Limb (tissue), 2 donors: Measurements from ENCODE around the gene FIBP.
A peak's percentile ranks its signal among the peaks of the same experiment; 100 is the strongest.

Source experiments
- DNase-seq, 2 donors: peaks; one replicate each; pipeline ENCODE4 v3.0.0-alpha.2; 2016; ENCODE audit errors: extremely low spot score in 2 of 2

Gene FIBP

DNA sequence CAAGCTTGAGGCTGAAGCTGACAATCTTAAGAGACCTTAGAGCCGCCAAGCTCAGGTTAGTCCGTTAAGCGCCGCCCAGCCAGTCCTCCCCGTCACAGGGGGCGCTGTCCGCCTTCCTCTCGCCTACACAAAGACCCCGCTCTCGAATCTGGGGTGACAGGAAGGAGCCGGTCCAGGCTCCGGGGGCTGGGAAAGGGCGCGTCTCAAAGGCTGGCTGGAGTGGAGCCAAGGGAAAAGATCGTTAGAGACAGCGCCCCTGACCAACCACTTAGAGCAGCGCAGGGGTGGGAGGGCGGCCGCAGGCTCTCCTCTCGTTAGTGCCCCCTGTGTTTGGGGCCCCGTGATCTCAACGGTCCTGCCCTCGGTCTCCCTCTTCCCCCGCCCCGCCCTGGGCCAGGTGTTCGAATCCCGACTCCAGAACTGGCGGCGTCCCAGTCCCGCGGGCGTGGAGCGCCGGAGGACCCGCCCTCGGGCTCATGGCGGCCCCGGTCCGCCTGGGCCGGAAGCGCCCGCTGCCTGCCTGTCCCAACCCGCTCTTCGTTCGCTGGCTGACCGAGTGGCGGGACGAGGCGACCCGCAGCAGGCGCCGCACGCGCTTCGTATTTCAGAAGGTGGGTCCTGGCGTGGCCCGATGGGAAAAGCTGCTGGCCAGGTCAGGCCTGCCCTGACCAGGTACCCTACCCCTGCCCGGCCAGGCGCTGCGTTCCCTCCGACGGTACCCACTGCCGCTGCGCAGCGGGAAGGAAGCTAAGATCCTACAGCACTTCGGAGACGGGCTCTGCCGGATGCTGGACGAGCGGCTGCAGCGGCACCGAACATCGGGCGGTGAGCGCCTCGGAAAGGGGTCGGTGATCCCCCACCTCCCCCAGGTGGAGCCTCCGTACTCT, 27.8 kb downstream of the FIBP start, which contains the start of gene MUS81:
Gene MUS81 (plus strand): TSS at position 156 of the 887 bp plus-strand sequence. CDS start 321 bp downstream, at position 477.
- peak; percentile 96 to 99 for DNase-seq

DNA sequence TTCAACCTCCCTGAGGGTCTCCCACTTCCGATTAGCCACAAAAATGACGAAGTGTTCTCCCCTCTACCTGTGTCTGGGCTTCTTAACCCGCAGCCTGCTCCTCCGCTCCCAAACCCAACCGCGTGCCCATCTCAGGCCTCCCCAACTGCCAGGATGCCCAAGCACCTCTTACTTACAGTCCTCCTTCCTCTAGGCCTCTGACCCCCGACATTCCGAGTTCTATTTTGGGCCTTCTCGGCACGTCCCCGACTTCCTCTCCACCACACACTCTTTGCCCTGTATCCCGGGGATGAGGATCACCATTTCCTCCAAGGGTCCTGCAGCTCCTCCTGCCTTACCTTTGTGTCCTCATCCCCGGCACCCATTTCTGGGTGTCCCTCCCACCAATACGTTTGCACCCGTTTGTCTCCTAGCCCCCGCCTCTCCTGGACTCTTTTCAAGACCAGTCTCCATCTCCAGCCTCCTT, 28.4 kb downstream of the FIBP start:
- peak in 1 of 2 donors; percentile 22 for DNase-seq

DNA sequence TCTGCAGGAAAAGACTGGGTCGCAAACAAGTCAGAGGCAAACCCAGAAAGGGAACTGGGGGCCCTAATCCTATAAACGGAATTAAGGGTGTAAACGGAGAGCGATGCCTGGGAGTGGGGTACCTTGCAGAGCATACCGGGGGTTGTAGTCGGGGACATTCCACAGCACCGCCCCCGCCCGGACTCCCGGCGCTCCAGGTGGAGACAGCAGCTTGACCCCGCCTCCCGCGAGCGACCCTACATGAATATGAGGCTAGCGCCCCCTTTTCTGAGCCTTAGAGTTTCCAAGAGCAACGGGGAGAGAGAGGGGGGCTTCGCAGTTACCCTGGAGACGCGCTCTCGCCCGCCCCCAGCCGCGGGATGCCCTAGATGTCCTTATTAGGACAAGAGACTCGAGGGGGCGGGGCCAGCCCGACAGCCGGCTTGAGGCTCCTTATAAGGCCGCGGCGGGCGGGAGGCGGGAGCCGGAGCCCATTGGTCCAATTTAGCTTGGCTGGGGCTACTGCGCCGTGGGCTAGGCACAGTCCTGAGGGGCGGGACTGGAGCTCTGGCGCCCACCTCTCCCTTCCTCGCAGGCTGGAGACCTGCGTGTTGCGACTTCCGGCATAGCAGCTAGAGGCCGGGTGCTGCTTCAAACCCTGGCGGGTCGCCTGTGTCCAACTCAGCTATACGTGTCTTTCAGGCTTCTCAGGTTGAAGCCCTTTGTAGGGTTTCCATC, 29.0 kb downstream of the FIBP start:
- peak; percentile 98 to 99 for DNase-seq

DNA sequence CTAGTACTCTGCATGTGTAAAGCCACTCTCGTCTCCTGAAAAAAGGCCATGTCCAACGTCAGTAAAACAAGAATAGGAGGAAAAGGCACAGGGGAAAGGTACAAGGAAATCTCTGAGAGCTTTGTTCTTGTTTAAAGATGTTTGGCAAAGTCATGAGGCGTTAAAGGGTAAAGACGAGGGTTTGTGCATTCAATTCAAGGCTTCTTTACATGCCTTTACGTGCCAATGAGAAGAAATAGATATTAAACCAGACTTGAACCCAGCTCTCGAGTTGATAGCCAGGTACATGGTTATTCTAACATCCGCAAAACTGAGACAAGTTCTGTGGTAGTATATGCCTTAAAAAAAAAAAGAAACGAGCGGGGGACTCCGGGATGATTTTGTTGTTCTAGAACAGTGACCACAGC, 29.6 kb downstream of the FIBP start:
- peak in 1 of 2 donors; percentile 23 for DNase-seq

DNA sequence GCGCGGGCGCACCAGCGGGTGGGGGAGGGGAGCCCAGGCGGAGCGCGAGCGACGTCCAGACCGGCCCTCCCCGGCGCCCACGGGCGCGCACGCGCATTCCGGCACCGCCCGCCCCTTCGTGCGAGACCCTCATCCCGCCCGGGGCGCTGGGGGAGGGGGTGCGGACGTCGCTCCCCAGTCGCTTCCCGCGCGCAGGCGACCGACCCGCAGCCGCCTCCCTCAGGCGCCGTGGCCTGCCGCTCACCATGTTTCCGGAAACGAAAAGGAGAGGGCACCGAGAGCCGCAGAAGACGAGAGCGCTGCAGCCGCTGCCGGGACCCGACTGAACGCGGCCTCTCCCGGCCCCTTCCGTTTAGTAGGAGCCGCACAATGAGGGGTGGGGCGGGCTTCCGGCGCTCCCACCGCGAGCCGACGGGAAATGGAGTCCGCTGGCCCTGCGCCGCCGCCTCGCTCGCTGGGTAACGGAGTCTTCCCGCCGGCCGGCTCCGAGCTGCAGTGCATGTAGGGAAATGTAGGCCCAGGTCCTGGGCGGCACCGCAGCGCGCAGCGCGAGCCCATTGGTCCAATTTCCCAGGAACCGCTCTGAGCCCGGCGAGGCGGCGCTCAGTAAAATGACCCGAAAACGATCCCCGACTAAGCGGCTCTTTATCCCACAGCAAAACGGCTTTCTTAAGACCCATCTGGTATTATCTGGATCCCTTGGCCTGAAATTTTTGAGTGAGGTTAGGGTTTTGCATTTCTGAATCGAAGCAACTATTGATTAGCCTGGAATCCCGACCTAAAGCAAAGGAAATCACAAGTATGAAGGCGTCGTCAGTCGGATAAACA, 30.2 kb downstream of the FIBP start, which contains the start of gene CFL1:
Gene CFL1 (minus strand): TSS at position 328 of the 828 bp plus-strand sequence. CDS start 81 bp downstream, at position 247.
- DNase-seq: peak; percentile 99

DNA sequence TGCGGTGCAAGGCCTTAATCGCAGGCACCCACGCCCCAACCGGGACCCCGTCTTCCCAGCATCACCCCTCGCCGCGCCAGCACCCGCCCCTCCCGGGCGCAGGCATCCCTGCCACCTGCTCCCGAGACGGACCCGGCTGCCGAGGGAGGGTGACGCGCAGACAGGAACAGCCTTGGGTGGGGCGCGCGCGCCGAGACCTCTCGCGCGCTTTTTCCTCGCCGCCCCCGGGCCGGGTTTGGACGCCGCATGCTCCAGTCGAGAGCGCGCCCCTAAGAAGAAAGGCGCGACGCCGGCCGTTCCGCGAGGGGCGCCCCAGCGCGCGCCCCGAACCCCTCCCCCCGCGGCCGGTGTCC, 30.8 kb downstream of the FIBP start:
- DNase-seq: no peak

DNA sequence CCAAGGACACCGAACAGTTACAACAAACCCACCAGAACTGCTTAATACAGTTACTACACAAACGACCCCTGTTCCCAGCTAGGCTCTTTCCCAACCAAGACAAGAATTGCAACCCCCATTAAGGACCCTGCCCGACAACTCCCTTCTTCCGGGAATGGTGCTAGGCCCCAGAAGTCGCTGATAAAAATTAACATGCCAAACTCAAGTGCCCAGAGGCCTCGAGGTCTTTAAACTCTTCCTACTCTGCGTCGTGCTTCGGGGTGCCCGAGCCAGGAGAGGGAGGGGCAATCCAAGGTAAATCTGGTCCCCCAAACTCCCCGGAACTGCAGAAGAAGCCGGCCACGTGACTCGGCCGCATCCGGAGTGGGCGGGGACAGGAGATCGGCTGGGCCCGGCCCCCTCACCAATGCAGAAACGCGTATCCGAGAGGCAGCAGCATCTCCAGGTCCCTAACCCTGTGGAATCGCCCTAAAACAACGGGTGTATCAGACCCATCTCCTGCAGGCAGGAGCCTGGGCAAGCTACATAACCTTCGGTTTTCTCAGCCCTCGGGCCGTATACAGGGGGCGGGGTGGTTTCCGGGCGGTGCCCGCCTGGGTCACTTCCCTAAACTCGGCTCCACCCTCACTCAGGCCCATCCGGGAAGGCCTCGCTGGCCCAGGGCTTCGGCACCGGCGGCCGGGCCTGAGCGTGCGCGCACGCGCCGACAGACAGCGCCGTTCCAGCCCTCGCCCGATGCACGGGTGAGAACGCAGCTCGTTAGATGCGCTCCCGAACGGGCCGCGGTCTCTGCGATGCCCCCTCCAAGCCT, 31.4 kb downstream of the FIBP start:
- peak; percentile 63 to 80 for DNase-seq

DNA sequence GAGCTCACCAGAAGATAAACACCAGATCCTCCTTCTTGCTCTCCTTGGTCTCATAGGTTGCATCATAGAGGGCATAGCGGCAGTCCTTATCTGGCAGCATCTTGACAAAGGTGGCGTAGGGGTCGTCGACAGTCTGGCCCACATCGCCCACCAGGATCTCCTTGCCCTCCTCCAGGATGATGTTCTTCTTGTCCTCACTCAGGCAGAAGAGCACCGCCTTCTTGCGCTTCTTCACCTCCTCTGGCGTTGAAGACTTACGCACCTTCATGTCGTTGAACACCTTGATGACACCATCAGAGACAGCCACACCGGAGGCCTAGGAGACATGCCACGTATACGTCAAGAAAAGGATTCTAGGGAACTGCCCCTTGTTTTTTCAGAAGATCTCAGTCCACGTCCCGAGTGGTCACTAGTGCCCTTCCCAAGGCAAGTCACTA, 32.3 kb downstream of the FIBP start:
- DNase-seq: no peak

DNA sequence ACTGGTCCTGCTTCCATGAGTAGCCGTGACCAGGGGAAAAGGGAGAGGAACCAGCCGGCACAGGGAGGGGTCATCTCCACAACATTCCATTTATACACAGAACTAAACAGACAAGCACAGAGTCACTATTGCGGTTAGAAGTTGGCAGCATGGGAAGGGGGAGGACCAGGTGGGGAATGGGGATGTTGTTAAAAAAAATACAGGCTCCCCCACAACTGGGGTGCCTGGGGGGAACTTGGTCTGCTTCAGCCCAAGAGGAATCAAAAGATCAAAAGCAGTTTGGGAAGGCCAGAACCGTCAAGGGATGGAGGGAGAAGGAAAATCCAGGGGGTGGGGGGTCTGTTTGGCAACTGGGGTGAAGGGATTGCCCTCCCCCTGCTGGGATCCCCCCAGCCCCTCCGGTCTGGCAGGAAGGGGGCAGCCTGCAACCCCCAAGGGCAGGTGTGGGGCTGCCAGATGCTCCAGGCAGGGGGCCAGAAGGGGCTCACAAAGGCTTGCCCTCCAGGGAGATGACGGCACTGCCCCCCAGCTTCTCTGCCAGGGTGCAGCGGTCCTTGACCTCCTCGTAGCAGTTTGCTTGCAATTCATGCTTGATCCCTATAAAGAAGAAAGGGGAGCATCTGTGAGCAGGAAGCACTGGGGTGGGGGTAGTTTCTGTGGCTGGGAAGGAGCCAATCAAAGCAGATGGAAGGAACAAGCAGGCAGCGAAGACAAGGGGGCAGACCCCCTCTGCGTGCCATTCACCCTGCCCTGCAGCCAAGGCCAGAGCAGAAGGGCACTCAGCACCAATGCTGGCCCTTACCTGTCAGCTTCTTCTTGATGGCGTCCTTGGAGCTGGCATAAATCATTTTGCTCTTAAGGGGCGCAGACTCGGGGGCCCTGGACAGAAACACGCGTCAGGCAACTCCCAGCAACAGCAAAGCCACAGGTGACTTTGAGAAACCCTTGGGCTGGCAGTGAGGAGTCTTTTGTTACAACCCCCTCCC, 33.1 kb downstream of the FIBP start:
- DNase-seq: peak in 1 of 2 donors; percentile 30

DNA sequence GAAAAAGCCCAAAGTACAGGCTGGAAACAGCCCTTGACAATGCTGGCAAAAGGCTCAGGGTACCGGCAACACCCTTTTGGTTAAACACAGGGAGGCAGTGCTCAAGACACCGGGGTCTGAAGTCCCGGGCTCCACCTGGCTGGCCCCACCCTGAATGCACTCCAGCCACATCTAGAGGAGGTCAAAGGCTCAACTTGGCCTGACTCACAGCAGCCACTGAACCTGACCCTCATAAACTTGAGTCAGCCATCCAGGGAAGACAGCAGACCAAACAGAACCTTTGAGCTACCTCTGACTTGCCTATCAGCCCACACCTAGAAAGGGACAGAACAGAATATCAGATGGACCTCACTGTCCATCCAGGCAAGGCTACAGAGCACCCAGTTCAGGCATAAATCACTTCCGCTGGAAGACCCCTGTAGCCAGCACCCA, 34.1 kb downstream of the FIBP start:
- no peak for DNase-seq

DNA sequence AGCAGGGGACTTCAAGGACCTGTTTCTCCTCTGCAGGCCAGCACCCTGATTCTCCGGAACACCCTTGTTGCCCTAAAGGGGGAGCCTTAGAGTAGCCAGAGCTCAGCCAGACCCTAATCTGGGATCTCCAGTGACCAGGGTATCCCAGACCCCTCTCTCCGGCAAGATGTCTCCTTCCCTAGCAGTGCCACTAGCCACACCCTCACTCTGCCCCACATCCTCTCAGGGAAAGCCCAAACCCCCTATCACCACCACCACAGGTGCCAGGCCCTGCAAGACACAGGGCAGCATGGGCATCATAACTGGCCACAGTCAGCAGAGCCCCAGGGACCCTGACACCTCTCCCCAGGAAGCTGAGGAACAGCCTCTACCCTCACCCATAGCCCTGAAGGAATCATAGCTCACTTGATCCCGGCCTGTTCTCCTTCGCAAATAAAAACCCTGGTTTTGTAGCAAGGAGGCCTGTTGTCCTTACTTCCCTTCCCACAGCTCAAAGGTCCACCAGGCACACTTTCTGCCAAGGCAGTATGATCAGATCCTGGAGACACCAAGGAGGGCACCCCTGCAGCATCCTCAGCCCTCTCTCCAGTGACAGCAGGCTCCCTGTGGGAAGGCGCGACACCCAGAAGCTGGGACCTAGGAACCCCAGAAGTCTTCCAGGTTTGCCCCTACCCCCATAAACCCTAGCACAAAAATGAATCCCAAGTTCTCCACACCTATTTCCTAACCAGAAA, 34.9 kb downstream of the FIBP start:
- DNase-seq: no peak

DNA sequence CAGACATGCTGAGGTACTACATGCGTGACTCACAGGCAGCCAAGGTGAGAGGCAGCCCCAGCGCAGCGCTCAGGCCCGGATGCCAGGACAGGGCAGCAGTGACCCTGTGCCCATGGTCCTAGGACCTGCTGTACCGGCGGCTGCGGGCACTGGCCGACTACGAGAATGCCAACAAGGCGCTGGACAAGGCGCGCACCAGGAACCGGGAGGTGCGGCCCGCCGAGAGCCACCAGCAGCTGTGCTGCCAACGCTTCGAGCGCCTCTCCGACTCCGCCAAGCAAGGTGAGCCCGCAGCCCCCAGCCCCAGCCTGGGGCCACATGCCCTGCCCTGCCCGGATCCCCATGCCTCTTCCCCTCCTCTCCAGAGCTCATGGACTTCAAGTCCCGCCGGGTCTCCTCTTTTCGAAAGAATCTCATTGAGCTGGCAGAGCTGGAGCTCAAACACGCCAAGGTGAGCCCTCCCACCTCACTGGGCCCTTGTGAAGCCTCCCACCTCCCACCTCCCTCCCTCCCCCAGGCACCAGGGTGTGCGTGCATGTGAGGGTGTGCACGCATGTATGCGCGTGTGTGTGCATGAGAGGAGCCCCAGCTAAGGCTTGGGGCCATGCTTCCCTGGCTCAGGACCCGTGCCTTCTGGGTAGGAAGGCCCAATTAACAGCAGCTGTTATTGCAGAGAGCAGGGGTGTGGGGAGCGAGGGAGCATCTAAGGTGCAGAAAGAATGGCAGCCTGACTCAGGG, 35.6 kb downstream of the FIBP start:
- DNase-seq: peak in 1 of 2 donors; percentile 25

DNA sequence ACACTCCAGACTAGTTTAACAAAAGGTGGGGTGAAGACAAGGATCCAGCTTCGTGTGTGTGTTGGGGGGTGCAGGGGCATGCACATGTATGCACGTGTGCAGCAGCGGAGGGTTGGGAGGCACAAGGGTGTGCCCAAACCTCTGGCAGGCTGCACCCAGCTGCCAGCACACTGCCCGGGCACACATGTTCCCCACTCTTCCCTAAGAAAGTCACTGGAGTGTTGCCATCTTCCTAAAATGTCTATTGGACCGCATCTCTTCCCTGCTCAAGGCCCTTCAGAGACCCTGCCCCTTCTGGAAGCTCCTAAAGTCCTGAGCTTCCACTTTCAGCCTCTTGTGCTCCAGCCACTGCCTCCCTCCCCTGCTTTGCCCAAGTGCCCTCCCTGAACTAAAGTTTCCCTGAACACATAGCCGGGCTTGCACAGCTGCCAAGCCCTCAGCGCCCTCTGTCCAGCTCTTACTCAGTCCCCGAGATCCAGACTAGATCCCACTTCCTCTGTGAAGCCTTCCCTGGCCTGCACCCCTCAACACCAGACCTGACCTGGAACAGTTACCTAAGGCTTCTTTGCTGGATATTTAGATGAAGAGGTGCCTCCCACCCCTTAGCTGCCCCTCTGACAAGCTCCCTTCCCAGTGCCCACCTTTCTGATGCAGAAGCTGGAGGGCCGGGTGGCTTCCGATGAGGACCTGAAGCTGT, 36.3 kb downstream of the FIBP start:
- DNase-seq: no peak

DNA sequence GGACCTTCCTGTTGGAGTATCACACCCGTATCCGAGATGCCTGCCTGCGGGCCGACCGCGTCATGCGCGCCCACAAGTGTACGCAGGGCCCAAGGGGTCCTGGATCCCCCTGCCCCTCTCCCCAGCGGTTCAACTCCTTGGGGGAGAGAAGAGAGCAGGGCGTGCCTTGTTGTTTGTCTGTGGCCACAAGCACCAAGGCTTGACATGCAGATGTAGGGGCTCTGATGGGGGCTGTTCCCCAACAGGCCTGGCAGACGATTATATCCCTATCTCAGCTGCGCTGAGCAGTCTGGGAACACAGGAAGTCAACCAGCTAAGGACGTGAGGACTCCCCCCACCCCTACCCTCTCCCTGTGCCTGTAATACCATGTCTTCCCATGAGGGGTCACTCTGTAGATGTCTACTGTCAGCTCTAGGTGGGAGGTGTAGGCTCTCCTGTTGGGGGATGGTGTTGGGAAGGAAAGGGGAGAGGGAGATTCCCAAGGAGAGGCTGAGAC, 37.1 kb downstream of the FIBP start:
- peak in 1 of 2 donors; percentile 26 for DNase-seq

DNA sequence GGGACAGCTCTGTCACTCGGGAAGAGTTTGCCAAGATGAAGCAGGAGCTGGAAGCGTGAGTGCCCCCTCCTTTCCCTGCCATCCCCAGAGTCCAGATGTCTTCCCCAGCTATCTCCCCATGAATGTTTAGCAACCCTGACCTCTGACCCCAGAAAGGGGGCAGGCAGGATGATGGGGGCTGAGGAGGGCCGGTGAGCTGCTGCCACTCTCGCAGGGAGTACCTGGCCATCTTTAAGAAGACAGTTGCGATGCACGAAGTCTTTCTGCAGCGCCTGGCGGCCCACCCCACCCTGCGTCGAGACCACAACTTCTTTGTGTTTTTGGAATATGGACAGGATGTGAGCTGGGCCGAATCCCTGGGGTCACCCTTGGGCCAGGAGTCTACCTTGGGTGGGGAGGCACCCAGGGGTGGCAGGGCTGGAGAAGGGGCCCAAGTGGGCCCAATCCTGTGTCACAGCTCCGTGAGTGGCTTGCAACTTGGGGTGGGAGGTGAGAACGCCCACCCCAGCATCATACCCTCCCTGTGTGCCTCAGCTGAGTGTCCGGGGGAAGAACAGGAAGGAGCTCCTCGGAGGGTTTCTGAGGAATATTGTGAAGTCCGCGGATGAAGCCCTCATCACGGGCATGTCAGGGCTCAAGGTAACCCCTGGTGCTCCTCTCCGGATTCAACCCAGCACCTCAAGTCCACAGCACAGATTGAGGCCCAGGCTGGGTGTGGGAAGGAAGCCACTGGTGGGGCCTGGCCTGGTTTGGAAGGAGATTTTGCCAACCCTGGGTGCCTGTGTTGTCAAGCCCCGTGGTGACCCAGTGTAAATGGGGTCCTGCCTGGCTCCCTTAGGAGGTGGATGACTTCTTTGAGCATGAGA, 37.8 kb downstream of the FIBP start:
- DNase-seq: peak in 1 of 2 donors; percentile 30

DNA sequence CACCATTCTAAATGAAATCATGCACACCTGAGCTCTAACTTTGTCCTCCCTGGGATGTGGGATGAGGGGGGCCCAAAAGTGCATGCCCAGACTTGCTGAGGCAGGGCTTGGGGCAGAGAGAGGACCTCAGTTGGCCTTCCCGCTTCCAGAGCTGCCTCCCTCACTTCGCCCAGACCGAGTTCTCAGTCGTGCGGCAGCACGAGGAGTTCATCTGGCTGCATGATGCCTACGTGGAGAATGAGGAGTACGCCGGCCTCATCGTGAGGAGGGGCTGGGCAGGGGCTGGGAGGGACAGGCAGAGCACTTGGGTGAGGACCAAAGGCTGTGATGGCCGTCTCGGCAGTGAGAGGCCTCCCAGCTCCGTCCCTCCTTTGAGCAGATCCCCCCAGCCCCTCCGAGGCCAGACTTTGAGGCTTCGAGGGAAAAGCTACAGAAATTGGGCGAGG, 38.5 kb downstream of the FIBP start:
- DNase-seq: no peak
